ENCODE results near the gene CCR2.

CCR2 gene

DNA sequence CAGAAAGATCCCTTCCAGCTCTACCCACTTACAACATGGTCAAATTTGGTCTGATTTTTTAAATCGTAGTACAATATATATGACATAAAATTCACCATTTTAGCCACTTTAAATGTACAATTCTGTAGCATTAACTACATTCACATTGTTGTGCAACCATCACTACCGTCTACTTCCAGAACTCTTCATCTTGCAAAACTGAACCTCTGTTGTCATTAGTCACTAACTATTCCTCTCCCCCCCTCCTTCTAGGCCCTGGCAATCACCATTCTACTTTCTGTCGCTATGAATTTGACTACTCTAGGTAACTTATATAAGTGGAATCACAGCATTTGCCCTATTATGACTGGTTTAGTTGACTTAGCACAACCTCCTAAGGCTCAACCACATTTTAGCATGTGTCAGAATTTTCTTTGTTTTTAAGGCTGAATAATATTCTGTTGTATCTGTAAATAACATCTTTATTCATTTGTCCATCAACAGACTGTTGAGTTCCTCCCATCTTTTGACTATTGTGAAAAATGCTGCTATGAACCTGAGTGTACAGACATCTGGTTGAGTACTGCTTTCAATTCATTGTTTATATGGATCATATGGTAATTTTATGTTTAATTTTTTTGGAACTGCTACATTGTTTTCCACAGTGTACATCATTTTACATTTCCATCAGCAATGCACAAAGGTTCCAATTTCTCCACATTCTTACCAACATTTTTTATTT, 35.5 kb upstream of the CCR2 start:
- TF ChIP-seq CREB1 (IDR thresholded peaks at IDR 0.05; ENCODE audit: low read depth), result no peak
- no peak for TF ChIP-seq NFIC (IDR thresholded peaks at IDR 0.05)
- no peak for TF ChIP-seq TEAD4 (IDR thresholded peaks at IDR 0.05)
- no peak for TF ChIP-seq FOXM1 (IDR thresholded peaks at IDR 0.05; ENCODE audit: borderline replicate concordance, low read depth)
- no peak for TF ChIP-seq ZBTB7A (IDR thresholded peaks at IDR 0.05; ENCODE audit: low read depth)
- no peak for TF ChIP-seq TAF1 (IDR thresholded peaks at IDR 0.05; ENCODE audit: low read depth)
- no peak for TF ChIP-seq YY1 (IDR thresholded peaks at IDR 0.05; ENCODE audit: low read depth)
- TF ChIP-seq EGR1 (IDR thresholded peaks at IDR 0.05), result no peak
- TF ChIP-seq EP300 (IDR thresholded peaks at IDR 0.05; ENCODE audit: borderline replicate concordance), result no peak
- no peak for TF ChIP-seq CEBPB (IDR thresholded peaks at IDR 0.05)
- TF ChIP-seq, protein P1, sequence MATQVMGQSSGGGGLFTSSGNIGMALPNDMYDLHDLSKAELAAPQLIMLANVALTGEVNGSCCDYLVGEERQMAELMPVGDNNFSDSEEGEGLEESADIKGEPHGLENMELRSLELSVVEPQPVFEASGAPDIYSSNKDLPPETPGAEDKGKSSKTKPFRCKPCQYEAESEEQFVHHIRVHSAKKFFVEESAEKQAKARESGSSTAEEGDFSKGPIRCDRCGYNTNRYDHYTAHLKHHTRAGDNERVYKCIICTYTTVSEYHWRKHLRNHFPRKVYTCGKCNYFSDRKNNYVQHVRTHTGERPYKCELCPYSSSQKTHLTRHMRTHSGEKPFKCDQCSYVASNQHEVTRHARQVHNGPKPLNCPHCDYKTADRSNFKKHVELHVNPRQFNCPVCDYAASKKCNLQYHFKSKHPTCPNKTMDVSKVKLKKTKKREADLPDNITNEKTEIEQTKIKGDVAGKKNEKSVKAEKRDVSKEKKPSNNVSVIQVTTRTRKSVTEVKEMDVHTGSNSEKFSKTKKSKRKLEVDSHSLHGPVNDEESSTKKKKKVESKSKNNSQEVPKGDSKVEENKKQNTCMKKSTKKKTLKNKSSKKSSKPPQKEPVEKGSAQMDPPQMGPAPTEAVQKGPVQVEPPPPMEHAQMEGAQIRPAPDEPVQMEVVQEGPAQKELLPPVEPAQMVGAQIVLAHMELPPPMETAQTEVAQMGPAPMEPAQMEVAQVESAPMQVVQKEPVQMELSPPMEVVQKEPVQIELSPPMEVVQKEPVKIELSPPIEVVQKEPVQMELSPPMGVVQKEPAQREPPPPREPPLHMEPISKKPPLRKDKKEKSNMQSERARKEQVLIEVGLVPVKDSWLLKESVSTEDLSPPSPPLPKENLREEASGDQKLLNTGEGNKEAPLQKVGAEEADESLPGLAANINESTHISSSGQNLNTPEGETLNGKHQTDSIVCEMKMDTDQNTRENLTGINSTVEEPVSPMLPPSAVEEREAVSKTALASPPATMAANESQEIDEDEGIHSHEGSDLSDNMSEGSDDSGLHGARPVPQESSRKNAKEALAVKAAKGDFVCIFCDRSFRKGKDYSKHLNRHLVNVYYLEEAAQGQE (IDR thresholded peaks at IDR 0.05; ENCODE audit: low read depth), result no peak
- TF ChIP-seq RAD21 (IDR thresholded peaks at IDR 0.05; ENCODE audit: low read depth), result no peak
- TF ChIP-seq TCF12 (IDR thresholded peaks at IDR 0.05; ENCODE audit: low read depth), result no peak
- TF ChIP-seq, protein P2, sequence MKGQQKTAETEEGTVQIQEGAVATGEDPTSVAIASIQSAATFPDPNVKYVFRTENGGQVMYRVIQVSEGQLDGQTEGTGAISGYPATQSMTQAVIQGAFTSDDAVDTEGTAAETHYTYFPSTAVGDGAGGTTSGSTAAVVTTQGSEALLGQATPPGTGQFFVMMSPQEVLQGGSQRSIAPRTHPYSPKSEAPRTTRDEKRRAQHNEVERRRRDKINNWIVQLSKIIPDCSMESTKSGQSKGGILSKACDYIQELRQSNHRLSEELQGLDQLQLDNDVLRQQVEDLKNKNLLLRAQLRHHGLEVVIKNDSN (IDR thresholded peaks at IDR 0.05), result no peak
- TF ChIP-seq, protein P3, sequence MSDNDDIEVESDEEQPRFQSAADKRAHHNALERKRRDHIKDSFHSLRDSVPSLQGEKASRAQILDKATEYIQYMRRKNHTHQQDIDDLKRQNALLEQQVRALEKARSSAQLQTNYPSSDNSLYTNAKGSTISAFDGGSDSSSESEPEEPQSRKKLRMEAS (IDR thresholded peaks at IDR 0.05), result no peak

DNA sequence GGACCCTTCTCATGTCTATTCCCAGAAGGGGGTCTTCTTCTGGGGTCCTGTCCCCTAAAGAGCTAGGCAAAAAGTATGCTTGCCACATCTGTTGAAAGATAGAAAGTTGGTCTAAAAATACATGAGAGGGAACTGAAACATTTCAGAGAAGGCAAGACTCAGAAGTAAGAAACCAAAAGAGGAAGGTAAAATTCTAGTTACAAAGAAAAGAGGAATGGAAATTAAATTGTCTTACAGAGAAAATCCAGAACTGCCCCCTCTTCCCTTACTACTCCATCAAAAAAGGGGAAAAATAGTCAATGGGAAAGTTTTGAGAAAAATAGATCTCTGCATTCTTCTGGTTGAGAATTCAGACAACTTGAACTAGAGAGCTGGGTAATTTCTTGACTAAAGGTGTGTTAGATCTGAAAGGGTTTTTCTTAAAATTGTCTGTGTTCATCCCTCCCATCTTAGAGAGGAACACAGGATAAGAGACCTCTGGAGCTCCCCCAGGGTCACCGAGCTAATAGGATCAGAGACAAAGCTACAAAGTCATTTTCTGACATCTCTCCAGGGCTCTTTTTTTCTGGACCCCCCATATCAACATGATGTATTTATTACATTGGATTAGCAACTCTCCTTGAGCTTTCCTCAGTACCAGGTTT, 32.3 kb upstream of the CCR2 start:
- TF ChIP-seq CEBPB (IDR thresholded peaks at IDR 0.05), result no peak
- TF ChIP-seq TEAD4 (IDR thresholded peaks at IDR 0.05), result no peak
- TF ChIP-seq TAF1 (IDR thresholded peaks at IDR 0.05; ENCODE audit: low read depth), result no peak
- TF ChIP-seq CREB1 (IDR thresholded peaks at IDR 0.05; ENCODE audit: low read depth), result no peak
- no peak for TF ChIP-seq NFIC (IDR thresholded peaks at IDR 0.05)
- TF ChIP-seq RAD21 (IDR thresholded peaks at IDR 0.05; ENCODE audit: low read depth), result no peak
- TF ChIP-seq, protein P2 (IDR thresholded peaks at IDR 0.05), result no peak
- no peak for TF ChIP-seq TCF12 (IDR thresholded peaks at IDR 0.05; ENCODE audit: low read depth)
- TF ChIP-seq, protein P1 (IDR thresholded peaks at IDR 0.05; ENCODE audit: low read depth), result no peak

DNA sequence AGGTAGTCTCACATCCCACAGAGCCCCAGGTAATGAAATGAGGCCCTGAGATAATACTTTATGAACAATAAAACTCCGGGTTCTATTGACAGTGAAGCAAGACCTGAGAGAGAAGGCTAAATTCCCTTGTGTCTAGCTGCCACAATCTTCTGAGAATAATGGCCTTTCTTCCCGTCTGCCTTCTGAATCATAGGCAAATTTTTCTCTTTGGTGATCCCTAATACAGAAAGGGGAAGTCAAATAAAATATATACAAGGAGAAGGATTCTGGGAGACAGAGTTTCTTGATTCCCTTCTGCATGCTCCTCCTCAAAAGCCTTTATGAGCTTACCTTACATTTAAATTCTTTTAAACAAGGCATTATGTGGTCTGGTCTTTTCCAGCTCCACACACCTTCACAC, 29.9 kb upstream of the CCR2 start:
- TF ChIP-seq TAF1 (IDR thresholded peaks at IDR 0.05; ENCODE audit: low read depth) (no peak), TEAD4 (IDR thresholded peaks at IDR 0.05) (no peak), FOXM1 (IDR thresholded peaks at IDR 0.05; ENCODE audit: borderline replicate concordance, low read depth) (no peak), ZBTB7A (IDR thresholded peaks at IDR 0.05; ENCODE audit: low read depth) (no peak)
- TF ChIP-seq, protein P1 (IDR thresholded peaks at IDR 0.05; ENCODE audit: low read depth), result no peak

DNA sequence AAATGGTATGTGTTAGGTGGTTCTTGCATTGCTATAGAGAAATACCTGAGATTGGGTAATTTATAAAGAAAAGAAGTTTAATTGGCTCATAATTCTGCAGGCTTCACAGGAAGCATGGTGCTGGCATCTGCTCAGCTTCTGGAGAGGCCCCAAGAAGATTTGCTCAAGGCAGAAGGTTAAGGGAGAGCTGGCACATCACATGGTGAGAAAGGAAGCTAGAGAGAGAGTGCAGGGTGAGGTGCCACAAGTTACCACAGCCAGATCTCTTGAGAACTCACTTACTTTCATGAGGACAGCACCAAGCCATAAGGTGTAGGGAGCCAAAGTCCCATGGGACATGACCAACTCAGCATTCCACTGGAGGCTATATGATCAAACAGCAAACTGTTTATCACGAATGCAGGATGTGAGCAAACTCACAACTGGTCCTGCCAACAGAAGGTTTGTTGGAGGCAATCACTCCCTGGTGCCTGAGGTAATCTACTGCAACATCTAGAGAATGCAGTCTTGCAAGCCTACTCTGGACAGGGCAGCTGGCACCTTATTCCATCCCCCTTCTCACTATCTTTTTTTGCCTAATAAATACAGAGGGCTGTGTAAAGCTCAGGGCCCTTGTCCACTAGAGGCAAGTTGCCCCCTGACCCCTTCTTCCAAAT, 28.1 kb upstream of the CCR2 start:
- TF ChIP-seq TAF1 (IDR thresholded peaks at IDR 0.05; ENCODE audit: low read depth) (no peak), YY1 (IDR thresholded peaks at IDR 0.05; ENCODE audit: low read depth) (no peak), FOXM1 (IDR thresholded peaks at IDR 0.05; ENCODE audit: borderline replicate concordance, low read depth) (no peak), EP300 (IDR thresholded peaks at IDR 0.05; ENCODE audit: borderline replicate concordance) (no peak), CEBPB (IDR thresholded peaks at IDR 0.05) (no peak), CREB1 (IDR thresholded peaks at IDR 0.05; ENCODE audit: low read depth) (no peak), TCF12 (IDR thresholded peaks at IDR 0.05; ENCODE audit: low read depth) (no peak), ZBTB7A (IDR thresholded peaks at IDR 0.05; ENCODE audit: low read depth) (no peak)
- TF ChIP-seq, protein P1 (IDR thresholded peaks at IDR 0.05; ENCODE audit: low read depth), result no peak
- TF ChIP-seq, protein P3 (IDR thresholded peaks at IDR 0.05), result no peak
- TF ChIP-seq, protein P2 (IDR thresholded peaks at IDR 0.05), result no peak

Measured in Ishikawa (cell line).